HG03575 (cell line): ENCODE measurements around the gene CBLIF.
"Not testable (repeated sequence)": the region's sequence is repeated elsewhere in the genome, so short reads cannot be mapped to it uniquely, and the experiment has no call there.

Experiments
- ATAC-seq: cut with Tn5 transposase; IDR thresholded peaks from one replicate; pipeline ENCODE4 v1.9.1; 2021; ENCODE audit not compliant: unreplicated experiment, insufficient number of reproducible peaks, low FRiP score; ENCODE audit errors: extremely low read depth

The CBLIF gene

DNA sequence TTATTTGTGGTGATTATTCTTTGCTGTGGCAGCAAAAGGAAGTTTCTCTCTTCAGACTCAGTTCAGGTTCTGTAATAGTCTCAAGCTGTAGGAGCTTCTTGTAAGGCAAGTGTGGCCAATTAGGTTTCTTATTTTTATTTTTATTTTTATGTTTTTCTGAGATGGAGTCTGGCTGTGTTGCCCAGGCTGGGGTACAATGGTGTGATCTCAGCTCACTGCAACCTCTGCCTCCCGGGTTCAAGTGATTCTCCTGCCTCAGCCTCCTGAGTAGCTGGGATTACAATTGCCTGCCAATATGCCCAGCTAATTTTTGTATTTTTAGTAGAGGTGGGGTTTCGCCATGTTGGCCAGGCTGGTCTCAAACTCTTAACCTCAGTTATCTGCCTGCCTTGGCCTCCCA lies 4.3 kb upstream of the CBLIF start:
- ATAC-seq, result not testable (repeated sequence)

DNA sequence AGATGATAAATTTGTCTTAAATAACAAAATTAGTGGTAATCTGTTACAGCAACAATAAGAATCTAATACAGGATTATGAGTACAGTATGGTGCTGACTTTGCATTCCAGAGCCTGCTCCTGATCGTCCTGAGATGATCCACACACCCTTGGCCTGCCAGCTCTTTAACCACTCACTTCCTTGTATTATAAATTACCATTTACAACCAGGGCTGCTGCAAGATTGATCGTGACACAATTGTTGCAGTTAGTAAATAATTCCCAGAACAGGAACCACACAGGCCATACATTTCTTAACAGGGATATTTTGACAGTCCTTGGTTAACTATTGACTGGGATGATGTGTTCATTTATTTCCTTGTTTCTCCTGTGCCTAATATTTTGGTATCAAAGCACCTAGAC lies 3.8 kb upstream of the CBLIF start:
- ATAC-seq, result no peak

DNA sequence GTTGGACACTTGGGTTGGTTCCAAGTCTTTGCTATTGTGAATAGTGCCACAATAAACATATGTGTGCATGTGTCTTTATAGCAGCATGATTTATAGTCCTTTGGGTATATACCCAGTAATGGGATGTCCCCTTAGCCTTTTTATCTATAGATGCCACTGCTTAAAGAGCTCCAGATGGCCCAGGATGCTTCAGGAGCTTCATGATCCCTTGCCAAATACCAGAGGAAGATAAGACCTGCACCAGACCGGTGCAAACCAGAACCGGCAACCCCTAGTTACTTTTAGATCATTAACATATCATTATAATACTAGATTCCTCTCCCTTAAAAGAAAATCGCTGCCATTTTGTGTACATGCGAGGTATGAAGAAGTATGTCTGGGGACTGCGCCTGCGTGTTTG lies 3.1 kb upstream of the CBLIF start:
- not testable (repeated sequence) for ATAC-seq

DNA sequence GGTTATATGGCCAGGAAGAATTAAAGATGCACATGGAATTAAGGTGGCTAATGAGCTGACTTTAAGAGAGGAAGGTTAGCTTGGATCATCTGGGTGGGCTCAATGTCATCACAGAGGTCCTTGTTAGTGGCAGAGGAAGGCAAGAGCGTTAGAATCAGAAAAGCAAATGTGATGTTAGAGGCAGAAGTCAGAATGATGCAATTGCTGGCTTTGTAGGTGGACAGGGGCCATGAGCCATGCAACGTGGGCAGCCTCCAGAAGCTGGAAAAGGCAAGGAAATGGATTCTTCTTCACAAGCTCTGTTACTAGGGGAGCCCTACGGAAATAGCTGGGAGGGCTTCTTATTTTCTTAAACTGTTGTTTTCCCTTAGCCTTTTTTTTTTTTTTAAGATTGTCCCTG lies 2.3 kb upstream of the CBLIF start:
- ATAC-seq, result no peak

DNA sequence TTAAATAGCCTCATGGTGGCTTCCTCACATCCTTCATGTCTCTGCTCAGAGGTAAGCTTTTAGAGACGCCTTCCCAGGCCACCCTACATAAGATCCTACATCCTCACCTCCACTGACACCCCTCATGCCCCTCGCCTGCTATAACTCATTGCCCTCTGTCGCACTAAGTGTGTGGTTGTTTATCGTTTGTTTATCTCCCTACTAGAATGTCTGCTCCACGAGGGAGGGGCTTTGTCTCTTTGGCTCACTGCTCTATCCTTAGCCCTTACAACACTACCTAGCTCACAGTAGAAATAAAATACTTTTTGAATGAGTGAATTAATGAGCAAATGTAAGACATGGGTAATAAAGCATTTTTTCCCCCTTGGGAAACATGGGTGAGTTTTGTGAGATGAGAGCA lies 1.3 kb upstream of the CBLIF start:
- no peak for ATAC-seq

DNA sequence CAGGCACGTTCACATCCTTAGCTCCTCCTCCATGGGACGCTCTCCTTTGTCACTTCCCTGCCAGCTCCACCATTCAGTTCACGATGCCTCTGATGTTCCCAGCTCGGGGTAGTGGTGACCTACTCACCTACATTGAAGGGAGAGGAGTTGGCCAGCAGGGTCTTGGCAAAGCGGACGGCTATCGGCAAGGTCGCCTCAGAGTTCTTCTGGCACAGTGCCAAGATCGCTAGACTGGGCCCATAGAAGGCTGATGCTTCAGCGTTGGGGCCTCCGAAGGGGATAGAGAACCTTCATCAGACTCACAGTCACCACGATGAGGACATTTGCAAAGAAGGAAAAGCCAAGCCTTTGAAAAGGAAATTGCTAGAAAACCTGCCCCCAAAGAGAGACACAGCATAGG lies 3.0 kb downstream of the CBLIF start:
- no peak for ATAC-seq

DNA sequence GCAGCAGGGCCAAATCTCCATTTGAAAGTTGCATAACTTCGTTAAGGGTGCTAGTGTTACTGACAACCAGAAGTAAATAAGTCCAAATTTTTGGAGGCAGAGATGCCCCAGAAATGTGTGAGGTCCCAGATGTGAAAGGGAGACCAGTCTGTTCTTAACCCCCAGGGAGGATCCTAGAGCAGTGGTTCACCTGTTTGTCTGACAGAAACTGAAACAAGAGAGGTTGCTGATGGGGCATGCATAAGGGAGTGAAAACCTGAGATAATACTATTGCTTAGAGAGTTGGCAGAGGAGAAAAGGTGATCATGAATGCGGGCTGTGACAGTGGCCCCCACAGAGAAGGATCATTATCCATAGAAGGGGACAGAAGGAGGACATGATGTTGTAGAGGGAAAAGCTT lies 3.8 kb downstream of the CBLIF start:
- no peak for ATAC-seq

DNA sequence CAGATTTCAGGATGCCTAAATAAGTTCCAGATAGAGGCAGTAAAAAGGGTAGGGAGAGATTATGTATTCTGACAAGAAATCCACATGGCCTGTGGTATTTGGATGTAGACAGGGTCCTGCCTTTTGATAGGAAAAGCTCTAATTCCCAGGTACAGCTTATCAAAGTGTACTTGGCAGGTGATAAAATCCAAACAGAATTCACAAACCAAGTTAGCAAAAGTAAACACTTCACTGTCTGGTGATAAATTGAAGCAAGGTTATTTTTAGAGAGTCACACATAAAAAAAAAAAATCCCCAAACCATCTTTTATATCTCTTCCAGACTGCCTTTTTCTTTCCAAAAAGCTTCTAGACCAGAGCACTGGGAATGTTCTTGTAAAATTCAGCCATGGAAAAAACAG lies 5.7 kb downstream of the CBLIF start:
- no peak for ATAC-seq

DNA sequence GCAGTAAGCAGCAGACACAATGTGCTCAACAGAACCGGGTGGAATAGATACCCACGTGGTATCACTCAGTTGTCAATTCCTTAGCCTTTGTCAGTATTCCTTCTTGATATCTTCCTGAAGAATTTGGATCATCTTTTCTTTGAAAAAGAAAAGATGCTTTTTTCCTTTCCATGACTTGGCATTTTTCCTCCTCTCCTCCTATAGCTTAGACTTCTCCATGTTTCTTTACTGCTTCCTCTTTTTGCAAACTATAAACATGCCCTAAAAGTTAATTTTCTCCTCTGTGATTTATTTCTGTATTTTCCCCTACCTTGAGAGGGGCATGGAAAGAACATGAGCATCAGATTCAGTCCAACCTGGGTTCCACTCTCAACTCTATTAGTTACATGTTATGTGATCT lies 11.7 kb downstream of the CBLIF start:
- no peak for ATAC-seq

DNA sequence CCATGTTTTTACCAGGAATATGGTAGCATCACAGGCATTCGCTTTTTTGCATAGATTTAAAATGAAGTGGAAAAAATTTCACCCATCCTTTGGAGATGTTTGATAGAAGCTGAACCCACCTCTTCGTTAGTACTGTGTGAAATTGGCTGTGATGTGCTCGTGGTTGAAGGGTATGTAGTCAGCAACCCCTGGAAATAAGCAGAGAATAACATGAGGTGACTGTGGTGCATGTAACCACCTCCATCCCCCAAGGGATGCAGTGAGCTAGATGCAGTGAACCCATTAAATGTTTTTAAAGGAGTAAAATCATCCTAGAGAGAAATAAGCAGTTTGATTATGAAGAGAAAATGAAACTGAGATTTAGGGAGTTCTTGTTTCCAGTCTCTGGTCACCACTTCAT lies 15.9 kb downstream of the CBLIF start:
- ATAC-seq, result no peak

DNA sequence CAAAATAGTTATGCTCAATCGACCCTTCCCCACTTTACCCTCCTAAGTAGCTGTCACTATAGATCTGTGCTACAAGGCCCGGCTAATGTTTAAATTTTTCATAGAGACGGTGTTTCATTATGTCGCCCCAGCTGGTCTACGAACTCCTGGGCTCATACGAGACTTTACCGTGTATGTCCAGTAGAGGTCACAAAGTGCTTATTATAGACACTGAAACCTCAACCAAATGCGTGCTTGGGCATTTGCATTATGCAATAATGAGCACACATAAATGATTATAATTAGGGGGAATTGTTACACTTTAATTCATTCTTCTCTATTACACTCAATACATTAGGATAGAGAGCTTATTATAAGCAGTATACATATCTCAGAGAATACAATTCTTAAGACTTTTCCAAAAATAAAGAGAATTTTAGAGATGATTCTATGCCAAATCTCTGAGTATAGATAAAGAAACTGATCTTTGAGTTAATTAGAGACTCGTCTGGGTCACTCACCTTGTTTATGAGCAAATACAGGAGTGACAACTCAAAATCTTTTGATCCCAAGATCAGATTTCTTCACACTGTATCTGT lies 22.2 kb downstream of the CBLIF start:
- peak; percentile 69 for ATAC-seq

DNA sequence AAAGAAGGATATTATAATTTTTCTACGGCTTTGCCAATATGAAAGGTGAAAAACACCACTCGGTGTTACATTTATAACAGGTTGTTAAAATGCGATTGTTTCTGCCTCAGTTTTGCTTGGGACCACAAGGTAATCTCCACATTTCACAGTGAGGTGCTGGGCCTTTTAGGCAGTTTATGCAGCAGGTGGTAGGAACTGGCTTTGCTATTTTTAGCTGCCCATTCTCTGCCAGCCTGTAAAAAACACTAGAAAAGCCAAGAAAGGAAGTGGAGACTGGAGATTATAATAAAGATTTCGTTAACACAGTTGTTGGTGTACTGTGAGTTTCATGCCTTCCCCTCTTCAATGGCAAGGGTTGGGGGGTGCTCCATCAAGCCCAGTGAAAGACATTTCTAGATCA lies 26.7 kb downstream of the CBLIF start:
- ATAC-seq, result no peak

DNA sequence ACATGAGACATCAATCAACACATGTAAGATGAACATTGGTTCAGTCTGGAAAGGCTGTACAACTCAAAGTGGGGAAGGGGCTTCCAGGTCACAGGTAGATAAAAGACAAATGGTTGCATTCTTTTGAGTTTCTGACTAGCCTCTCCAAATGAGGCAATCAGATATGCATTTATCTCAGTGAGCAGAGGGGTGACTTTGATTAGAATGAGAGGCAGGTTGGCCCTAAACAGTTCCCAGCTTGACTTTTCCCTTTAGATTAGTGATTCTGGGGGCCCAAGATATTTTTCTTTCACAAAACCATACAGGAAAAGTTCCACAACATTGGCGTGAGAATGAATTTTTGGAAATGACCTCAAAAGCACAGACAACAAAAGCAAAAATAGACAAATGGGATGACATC lies 28.9 kb downstream of the CBLIF start:
- not testable (repeated sequence) for ATAC-seq

DNA sequence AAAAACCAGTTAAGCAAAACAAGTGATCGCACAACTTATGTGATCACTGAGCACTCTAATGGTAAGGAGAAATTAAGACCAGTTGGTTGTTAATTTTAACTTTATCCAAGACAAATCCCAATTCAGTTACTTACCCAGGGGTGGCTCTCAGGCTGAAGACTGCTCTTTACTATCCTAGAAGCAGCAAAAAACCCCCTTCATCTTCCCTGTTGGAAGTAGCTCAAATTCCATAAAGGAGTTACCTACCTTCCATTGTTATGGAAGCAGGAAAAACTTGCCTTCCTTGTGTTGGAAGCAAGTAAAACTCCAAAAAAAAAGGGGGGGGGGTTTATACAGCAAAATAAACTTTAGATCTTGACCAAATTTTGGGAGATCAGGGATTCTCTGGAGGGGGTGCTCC lies 29.5 kb downstream of the CBLIF start:
- no peak for ATAC-seq

DNA sequence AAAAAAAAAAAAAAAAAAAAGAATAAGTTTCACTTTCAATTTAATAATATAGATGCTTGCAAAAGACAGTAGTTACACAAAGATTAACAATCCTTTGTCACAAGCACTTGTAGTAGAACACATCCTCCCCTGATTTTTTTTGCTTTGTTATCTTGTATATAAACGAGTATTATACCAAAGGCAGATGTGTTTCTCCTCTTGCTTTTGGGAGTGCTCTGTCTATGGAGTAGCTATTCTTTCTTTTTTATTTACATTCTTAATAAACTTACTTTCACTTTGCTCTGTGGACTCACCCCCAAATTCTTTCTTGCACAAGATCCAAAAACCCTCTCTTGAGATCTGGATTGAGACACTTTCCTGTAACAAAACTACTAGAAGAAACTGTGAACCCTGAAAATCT lies 31.3 kb downstream of the CBLIF start:
- no peak for ATAC-seq

DNA sequence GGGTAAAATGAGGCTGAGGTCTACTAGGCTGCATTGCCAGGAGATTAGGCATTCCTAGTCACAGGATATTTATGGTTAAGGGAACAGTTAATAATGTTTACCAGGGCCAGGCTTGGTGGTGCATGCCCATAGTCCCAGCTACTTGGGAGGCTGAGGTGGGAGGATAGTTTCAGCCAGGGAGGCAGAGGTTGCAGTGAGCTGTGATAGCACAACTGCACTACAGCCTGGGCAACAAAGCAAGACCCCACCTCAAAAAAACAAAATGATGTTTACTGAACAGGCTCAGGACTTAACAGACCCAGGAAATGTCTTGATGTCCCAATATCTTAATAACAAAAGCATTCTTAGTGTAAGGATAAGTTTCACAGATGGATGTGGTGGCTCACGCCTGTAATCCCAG lies 31.9 kb downstream of the CBLIF start:
- ATAC-seq, result no peak

DNA sequence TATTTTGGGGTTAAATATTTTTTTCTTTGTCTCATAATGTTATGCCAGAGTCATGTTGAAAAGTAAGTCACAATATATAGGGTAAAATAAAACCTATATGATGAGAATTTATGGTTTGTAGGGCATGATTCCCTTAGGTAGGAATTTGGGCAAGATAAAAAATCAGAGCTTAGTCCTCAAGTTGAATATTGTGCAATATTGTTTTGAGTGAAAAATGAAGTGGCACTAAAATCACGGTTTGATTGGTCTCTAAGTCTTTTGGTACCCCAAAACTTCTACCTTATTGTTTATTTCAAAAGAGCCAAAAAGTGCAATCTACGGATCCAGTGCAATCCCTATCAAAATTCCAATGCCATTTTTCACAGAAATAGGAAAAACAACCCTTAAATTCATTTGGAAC lies 33.1 kb downstream of the CBLIF start:
- no peak for ATAC-seq

DNA sequence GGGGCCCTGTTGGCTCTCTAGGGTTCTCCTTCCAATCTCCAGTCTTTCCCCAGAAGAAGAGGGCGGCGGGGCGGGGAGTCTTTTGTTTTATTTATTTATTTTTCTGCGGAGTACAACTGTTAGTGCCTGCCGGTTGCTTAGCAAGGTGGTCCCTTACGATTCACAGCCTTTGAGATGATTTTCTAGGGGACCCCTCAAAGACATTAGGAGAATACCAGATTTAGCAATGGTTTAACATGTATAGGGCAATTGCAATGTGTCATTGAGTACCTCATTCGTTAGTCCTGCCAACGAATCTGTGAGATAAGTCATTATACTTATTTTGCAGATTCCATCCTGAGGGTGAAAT lies 34.4 kb downstream of the CBLIF start:
- ATAC-seq, result no peak

DNA sequence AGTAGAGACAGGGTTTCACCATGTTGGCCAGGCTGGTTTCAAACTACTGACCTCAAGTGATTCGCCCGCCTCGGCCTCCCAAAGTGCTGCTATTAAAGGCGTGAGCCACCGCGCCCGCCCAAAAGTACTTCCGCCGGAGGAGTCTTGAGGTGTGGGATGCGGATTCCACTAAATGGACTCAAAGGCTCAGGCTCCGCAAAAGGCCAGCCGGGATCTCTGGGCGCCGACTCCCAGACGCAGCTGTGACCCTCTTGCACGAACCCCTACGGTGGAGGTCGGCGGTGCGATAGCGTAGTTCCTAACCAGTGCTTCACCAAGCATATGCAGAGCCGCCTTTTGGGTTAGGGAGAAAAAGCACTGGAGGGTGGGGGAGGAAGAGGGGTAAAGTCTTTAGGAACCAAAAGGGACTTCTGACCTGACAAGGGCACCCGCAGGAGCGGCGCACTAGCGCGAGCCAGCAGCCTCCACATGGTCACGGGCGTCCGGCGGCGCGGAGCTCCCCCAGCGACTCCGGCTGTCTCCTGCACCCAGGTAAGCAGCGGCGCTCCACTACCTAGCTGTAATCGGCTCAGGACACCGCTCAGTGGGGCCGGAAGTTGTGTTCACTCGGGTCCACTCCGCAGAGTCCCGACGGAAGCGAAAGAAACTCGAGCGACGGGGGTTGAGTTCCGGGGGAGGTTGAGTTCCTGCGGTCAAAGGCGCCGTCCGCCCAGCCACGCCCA lies 34.9 kb downstream of the CBLIF start, which contains the start of gene MRPL16:
Gene MRPL16 (minus strand): TSS at position 590 of the 722 bp plus-strand sequence. CDS start 120 bp downstream, at position 470.
- ATAC-seq, result peak; percentile 58

DNA sequence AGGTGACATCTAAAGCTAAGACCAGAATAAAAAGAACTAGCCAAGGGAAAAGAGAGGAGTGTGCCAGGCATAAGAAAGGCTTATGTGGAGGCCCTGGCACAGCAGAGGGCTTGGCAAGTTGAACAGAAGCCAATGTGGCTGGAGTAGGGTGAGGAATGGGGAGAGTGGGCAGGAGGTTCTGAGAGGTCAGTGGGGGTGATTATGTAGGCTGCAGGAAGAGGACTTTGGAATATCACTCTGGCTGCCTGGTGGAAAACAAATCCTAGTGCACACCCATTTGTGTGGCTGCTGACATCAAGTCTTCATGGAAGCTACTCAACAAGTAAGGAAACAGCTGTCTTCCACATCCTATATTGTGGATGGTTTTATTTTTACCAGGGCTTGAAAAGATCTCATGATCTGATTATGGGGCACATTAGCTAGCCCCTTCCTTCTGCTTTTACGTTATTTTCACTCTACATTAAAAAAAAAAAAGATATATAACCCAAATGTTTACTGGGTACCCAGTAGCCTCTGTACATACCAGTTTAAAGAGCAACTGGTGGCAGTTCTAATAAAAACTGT lies 38.2 kb downstream of the CBLIF start:
- no peak for ATAC-seq

DNA sequence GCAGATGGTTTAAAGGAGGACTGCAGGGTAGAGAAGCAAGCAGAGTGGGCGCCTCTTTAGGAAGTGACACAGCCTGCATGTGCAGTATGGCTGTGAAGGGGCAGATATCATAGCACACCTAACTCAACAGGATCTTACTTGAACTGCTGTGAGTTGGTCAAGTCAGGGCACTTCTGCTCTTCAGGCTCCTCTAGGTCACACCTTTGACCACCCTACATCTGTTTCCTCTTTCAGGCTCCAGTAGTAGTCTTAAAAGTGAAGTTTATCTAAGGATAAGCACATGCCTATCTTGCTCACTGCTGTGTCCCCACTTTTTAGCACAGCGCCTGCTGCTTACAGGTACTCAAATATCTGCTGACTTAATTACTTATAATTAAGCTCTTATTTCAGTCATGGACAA lies 41.2 kb downstream of the CBLIF start:
- no peak for ATAC-seq
